PC-3 (cell line): ENCODE data around the gene TMUB2. TPM values are rescaled to one million over a fixed set of nuclear protein-coding genes. Genes with fewer than 3 reads are reported as not detected.

Source experiments
- ATAC-seq: fragments of 200-7000 bp; cut with Tn5 transposase; 2 replicates; pipeline ENCODE4 v1.9.1; 2020; ENCODE audit warnings: mild to moderate bottlenecking, moderate library complexity
- BruUV-seq: library from RNA; stranded (reverse); fragments of 400-500 nt; replicated peaks from 2 replicates; lab custom pipeline; 2021; lab: Mats Ljungman, UMichigan
- CTCF ChIA-PET: fragments of 300-600 bp; sonication (Branson Sonifier 250); formaldehyde crosslinking; loops from one replicate; lab custom pipeline; 2022; ENCODE audit warnings: antibody characterized with exemption; lab: Charles Lee
- POLR2A ChIA-PET: fragments of 300-600 bp; sonication (Branson Sonifier 250); formaldehyde crosslinking; loops from one replicate; lab custom pipeline; 2022; ENCODE audit warnings: antibody characterized with exemption; ENCODE audit not compliant: unreplicated experiment; lab: Charles Lee
- DNase-seq: peaks from one replicate; pipeline ENCODE4 v3.0.0-alpha.2; 2015
- H2AFZ ChIP-seq: fragments of 300-600 bp; sonication (generic); 2 replicates; pipeline ENCODE4 v1.6.0; 2016; ENCODE audit warnings: antibody characterized with exemption, low read length
- H3F3A ChIP-seq: fragments of 300-600 bp; sonication (generic); one replicate; pipeline ENCODE4 v1.6.0; 2017; ENCODE audit warnings: antibody characterized with exemption, low read length, control low read depth, mild to moderate bottlenecking; ENCODE audit not compliant: unreplicated experiment
- H3K27ac ChIP-seq: fragments of 300-600 bp; sonication (generic); 2 replicates; pipeline ENCODE4 v1.5.1; 2016; ENCODE audit warnings: mild to moderate bottlenecking, low read length
- H3K27me3 ChIP-seq: fragments of 300-600 bp; sonication (generic); 2 replicates; pipeline ENCODE4 v1.6.1; 2016; ENCODE audit warnings: low read length, mixed read lengths
- H3K36me3 ChIP-seq: fragments of 300-600 bp; sonication (generic); 2 replicates; pipeline ENCODE4 v1.6.1; 2016; ENCODE audit warnings: low read depth, mixed run types, low read length, mixed read lengths
- H3K4me1 ChIP-seq: fragments of 300-600 bp; sonication (generic); 2 replicates; pipeline ENCODE4 v1.5.1; 2016; ENCODE audit warnings: low read length; ENCODE audit not compliant: insufficient read depth
- H3K4me2 ChIP-seq: fragments of 300-600 bp; sonication (generic); 2 replicates; pipeline ENCODE4 v1.6.0; 2016; ENCODE audit warnings: low read length
- H3K4me3 ChIP-seq: fragments of 300-600 bp; sonication (generic); 2 replicates; pipeline ENCODE4 v1.5.1; 2016; ENCODE audit warnings: mild to moderate bottlenecking, low read length, mixed read lengths
- H3K79me2 ChIP-seq: fragments of 300-600 bp; sonication (generic); 2 replicates; pipeline ENCODE4 v1.6.1; 2017; ENCODE audit warnings: low read length, mixed read lengths
- H3K9ac ChIP-seq: fragments of 300-600 bp; sonication (generic); 2 replicates; pipeline ENCODE4 v1.6.0; 2016; ENCODE audit warnings: mild to moderate bottlenecking, low read length
- H3K9me2 ChIP-seq: fragments of 300-600 bp; sonication (generic); replicated peaks from 2 replicates; pipeline ENCODE4 v1.6.1; 2016; ENCODE audit warnings: mixed run types, low read length, mixed read lengths
- H3K9me3 ChIP-seq: fragments of 300-600 bp; sonication (generic); 2 replicates; pipeline ENCODE4 v1.6.1; 2016; ENCODE audit warnings: low read length, mixed read lengths
- H4K20me1 ChIP-seq: fragments of 300-600 bp; sonication (generic); 2 replicates; pipeline ENCODE4 v1.6.1; 2016; ENCODE audit warnings: low read length, mixed read lengths
- EZH2 ChIP-seq: fragments of 300-600 bp; sonication (generic); IDR thresholded peaks from one replicate; pipeline ENCODE4 v1.6.1; 2017; ENCODE audit warnings: antibody characterized with exemption, mild to moderate bottlenecking, low read length; ENCODE audit not compliant: unreplicated experiment
- EZH2phosphoT487 ChIP-seq: fragments of 300-600 bp; sonication (generic); IDR thresholded peaks from 2 replicates; pipeline ENCODE4 v1.6.1; 2018; ENCODE audit warnings: mild to moderate bottlenecking, antibody characterized with exemption, low read length, borderline replicate concordance
- intact Hi-C: fragments of 100-400 bp; cut with micrococcal nuclease; formaldehyde crosslinking; loops from 2 replicates; pipeline ENCODE4 v1.9.0; 2023
- total RNA-seq: library from RNA; depleted of rRNA; stranded (reverse); fragments of >200 nt; gene quantifications from 2 replicates; pipeline ENCODE4 v1.2.3, GENCODE V29; 2014
- TF ChIP-seq, protein P1 (sequence below): fragments of 300-600 bp; sonication (generic); conservative IDR thresholded peaks from 2 replicates; pipeline ENCODE4 v1.5.1; 2017; ENCODE audit warnings: antibody characterized with exemption, low read depth, mild to moderate bottlenecking, low read length

Gene TMUB2
- total RNA-seq, 1 experiment from 2014 or later: 43.4 TPM

DNA sequence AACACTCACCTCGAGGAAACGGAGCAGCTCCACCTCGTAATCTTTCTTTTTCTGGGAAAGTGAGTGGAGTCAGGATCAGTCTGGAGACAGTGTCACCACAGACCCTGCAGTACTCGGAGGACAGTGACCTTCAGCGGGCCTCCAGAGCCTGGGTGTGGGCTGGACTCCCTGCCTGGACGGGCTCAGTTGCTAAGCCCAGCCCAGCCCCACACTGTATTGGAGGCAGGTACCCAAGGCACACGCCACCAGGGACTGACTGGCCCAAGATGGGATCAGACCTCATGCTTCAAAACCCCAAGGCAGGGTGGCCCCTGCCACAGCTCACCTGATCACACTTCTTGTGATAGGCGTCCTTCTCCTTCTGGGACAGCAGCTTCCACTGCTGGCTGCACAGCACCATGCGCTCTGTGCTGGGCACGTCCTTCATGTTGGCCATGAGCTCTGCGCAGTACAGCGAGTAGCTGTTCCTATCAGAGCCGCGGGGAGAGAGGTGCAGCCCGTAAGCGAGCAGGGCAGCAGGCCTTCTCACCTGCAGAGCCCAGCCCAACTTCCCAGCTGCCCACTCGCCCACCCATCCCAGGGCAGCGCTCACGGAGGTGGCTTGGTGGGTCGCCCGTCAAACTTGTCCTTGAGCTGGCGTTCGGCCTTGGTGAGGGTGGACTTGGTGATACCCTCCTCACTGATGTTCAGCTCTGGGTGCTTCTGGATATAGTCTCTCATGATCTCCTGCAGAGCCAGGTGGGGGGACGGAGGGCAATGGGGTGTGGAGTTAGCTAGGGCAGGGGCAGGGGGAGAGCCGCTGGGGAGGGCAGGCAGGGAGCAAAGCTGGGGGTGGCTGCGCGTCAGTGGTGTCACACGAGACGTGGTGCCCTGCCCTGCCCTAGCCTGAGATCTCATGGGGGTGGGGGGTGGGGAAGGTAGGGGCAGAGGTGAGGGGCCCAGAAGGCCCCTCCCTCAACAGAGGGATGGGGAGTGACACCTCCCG lies 24.8 kb downstream of the TMUB2 start:
- H3K9me2 ChIP-seq: no peaks in the 10 kb centered on the region
- intact Hi-C loops: no loop called here
- ATAC-seq: no peak

GRCh38 chr17:44212507-44213402 lies 26.0 kb downstream of the TMUB2 start:
- POLR2A ChIA-PET: no interaction called here
- Histone ChIP-seq H3K9me2 (no peaks in the 10 kb centered on the region), H4K20me1 (no peaks in the 10 kb centered on the region), H3K27ac (no peak overlapping the region), H3K4me1 (peaks cover 41% of the 10 kb centered on the region), H3K4me3 (no peak overlapping the region), H3F3A (no peaks in the 10 kb centered on the region), H3K9ac (no peak overlapping the region), H3K36me3 (peaks cover 63% of the 10 kb centered on the region), H3K27me3 (no peaks in the 10 kb centered on the region), H3K4me2 (no peak overlapping the region), H2AFZ (no peak overlapping the region), H3K9me3 (no peaks in the 10 kb centered on the region), H3K79me2 (peaks cover 25% of the 10 kb centered on the region)
- CTCF ChIA-PET: no interaction called here
- intact Hi-C loops: no loop called here
- BruUV-seq: no TSS peak
- no peak for TF ChIP-seq EZH2
- TF ChIP-seq EZH2phosphoT487: no peak
- TF ChIP-seq, protein P1, sequence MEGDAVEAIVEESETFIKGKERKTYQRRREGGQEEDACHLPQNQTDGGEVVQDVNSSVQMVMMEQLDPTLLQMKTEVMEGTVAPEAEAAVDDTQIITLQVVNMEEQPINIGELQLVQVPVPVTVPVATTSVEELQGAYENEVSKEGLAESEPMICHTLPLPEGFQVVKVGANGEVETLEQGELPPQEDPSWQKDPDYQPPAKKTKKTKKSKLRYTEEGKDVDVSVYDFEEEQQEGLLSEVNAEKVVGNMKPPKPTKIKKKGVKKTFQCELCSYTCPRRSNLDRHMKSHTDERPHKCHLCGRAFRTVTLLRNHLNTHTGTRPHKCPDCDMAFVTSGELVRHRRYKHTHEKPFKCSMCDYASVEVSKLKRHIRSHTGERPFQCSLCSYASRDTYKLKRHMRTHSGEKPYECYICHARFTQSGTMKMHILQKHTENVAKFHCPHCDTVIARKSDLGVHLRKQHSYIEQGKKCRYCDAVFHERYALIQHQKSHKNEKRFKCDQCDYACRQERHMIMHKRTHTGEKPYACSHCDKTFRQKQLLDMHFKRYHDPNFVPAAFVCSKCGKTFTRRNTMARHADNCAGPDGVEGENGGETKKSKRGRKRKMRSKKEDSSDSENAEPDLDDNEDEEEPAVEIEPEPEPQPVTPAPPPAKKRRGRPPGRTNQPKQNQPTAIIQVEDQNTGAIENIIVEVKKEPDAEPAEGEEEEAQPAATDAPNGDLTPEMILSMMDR: no peak
- DNase-seq: no peak
- ATAC-seq: no peak

More for the DNA sequence above, 24.8 kb downstream of the TMUB2 start:
- H3K4me1 ChIP-seq: peaks cover 31% of the 10 kb centered on the region
- H4K20me1 ChIP-seq: no peaks in the 10 kb centered on the region
- H3K9me3 ChIP-seq: no peaks in the 10 kb centered on the region
- DNase-seq: no peak
- CTCF ChIA-PET: interaction anchor here (0.5 to 1.4 kb wide), 3 partner anchors 30 to 134 kb away, joined by 3 to 4 read pairs (median 3); no protein-coding TSS in a partner anchor
- BruUV-seq: no TSS peak
- no peak overlapping the region for H3K27ac ChIP-seq
- H2AFZ ChIP-seq: no peak overlapping the region
- no peak overlapping the region for H3K9ac ChIP-seq
- H3K4me3 ChIP-seq: no peak overlapping the region
- H3K36me3 ChIP-seq: peaks cover 68% of the 10 kb centered on the region
- H3K4me2 ChIP-seq: no peak overlapping the region
- no peaks in the 10 kb centered on the region for H3K27me3 ChIP-seq
- no peaks in the 10 kb centered on the region for H3F3A ChIP-seq
- TF ChIP-seq, protein P1: no peak
- TF ChIP-seq EZH2 (no peak), EZH2phosphoT487 (no peak)
- peaks cover 13% of the 10 kb centered on the region for H3K79me2 ChIP-seq
- POLR2A ChIA-PET: no interaction called here
